ENCODE data around the gene KIF16B.

GRCh38 chr20:16569246-16570153 is 3.7 kb downstream of the KIF16B start:
- TF ChIP-seq POLR2A (IDR thresholded peaks at IDR 0.05) (no peak), CTCF (IDR thresholded peaks at IDR 0.05) (no peak)

Measured in lower leg skin (tissue), 3 donors.